Measurements from ENCODE around the gene GPR183.

GPR183 gene

DNA sequence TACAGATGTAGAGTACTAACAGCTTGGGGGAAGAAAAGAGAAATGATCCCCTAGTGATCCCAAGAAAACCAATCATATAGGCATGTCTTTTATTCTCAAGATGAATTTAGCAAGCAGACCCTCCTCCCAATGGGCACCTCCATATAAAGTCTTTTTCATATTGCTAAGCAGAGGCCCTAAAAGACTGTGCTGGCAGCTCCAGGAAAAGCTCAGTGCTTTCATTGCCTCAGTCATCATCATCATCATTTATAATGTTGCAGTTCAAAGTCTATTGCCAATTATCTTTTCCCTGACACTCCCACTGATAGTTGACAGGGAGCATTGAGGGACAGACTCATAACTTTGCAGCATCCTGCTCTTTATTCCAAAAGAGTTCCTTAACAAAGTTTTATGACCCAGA is 13.0 kb downstream of the GPR183 start:
- DNase-seq (ENCODE audit: low read depth) = no peak

DNA sequence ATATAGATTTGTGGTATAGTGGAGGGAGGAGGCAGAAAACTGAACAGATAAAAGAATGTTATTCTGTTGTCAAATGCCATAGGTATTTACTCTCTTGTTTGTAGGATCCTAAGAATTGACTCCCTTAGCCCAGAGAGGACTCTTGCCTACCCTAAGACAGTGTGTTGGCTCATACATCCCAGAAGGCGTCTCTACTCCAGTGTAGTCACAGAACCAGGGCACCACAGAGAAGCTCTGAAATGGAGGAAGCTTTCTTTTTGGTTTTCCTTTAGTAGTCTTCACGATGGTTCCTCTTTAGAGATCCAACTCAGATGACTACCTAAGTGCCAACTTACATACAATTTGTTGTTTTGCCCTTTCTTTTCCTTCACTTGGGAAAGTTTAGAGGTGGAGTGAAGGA is 14.0 kb downstream of the GPR183 start:
- no peak for DNase-seq (ENCODE audit: low read depth)

DNA sequence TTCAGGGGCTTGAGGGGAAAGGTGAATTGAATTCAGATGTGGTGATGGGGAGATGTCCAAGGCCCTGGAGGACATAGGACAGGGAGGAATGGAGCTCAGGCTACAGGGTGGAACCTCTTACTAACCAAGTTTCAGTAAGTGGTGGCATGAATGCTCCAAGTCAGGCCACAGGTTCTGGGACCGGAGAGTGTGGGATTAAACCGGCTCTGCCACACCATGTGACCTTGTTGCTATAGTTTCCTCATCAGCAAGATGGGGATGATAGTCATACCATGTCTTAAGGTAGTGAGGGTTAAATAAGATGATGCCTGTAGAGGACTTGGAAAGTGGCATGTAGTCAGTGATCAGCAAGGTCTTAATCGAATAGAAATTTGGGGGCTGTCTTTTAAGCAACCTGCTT is 16.3 kb downstream of the GPR183 start:
- DNase-seq (ENCODE audit: low read depth) = no peak

DNA sequence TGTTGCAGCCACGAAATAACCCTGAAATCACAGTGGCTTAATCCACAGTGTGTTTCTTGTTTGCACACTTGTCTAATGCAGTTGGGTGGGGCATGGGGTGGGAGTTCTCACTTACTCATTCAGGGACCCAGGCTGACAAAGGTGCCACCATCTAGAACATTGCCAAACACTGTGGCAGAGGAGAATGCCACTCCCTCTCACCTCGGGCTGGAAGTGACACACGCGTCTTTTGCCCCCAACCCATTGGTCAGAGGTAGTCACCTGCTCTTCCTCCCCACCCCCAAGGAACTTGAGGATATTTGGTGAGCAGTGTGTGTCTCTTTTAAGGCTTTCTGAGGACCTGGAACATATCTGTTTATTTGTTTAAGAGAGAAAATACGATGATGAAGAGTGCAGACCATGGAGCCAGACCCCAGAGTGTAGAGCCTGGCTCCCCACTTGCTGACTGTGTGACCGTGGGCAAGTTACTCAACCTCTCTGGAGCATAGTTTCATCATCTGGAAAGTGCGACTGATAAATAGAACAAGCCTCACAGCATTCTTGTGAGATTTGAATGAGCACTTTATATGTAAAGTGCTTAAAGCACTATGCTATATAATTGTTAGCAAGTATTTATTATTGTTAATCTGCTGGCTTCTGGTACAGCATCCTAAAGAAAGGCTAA is 17.4 kb downstream of the GPR183 start:
- DNase-seq (ENCODE audit: low read depth) = no peak

DNA sequence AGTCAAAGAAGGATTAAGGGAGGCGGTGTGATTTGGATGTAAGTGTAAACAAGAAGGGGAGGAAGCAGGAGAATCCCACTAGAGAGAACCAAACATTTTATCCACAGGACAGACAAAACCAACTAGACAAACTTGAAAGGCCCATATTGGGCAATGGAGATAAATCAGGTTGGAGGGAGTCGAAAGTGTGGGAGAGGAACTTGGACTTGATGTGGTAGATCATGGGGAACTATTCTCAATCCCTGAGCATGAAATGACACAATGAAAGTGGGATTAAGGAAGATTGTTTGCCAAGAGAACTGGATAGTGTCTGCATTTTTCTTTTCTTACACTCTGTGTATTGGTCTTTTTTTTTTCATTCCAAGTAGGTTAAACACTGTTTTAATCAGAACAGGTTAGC is 17.9 kb downstream of the GPR183 start:
- DNase-seq (ENCODE audit: low read depth) = no peak

DNA sequence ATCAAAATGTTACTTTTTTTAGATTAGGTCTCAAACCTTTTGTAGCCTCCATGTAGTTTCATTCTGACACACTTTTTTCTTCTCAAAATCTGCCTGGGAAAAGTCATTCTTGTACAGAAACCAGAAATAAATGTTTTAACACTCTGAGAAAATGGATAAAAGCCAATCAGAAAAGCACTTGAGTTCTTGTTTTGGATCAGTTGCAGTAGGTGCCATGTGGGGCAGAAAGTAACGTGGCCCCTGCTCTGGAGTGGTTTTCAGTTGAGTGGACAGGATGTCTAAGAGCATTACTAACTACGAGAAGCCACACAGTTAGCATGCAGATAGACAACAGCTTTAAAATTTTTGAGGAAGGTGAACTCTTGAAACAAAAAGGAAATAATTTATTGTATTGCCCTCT is 19.1 kb downstream of the GPR183 start:
- no peak for DNase-seq (ENCODE audit: low read depth)

DNA sequence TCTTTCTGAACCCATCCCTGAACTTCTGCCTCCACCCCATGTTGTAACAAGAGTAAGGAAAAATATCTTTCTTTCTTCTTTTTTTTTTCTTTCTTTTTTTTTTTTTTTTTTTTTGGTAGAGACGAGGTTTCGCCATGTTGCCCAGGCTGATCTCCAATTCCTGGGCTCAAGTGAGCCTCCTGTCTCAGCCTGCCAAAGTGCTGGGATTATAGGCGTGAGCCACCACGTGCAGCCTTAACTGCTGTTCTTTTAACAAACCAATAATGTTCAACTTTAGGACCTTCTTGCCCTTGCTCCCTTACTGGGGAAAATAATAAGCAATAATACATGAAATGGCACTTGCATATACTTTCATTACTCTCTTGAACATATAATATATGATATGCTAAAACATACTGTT is 19.6 kb downstream of the GPR183 start:
- no peak for DNase-seq (ENCODE audit: low read depth)

DNA sequence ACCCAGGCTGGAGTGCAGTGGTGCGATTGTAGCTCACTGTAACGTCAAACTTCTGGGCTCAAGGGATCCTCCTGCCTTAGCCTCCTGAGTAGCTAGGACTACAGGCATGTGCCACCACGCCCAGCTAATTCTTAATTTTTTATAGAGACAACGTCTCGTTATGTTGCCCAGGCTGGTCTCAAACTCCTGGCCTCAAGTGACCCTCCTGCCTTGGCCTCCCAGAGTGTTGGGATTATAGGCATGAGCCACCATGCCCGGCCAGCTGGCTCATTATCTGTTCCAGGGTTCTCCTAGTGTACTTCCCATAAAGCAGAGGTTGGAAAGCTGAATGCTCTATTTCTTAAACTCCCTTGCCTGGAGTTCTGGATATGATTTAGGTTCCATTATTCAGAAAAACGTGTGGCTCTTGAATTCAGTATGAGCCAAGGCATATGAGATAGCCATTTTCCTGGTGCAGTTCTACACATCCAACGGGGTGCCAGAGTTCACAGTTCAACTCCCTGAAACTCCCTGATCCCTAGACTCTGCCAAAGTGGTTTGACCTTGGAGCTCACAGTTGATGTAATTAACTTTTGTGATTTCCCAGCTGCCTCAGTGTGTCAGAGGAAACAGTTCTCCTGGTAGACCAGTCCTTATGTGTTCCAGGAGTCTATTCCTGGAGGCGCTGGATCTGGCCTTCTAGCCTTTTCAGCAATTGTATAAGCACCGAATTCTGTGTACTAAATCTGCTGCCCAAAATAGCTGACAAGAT is 21.6 kb downstream of the GPR183 start:
- no peak for DNase-seq (ENCODE audit: low read depth)

DNA sequence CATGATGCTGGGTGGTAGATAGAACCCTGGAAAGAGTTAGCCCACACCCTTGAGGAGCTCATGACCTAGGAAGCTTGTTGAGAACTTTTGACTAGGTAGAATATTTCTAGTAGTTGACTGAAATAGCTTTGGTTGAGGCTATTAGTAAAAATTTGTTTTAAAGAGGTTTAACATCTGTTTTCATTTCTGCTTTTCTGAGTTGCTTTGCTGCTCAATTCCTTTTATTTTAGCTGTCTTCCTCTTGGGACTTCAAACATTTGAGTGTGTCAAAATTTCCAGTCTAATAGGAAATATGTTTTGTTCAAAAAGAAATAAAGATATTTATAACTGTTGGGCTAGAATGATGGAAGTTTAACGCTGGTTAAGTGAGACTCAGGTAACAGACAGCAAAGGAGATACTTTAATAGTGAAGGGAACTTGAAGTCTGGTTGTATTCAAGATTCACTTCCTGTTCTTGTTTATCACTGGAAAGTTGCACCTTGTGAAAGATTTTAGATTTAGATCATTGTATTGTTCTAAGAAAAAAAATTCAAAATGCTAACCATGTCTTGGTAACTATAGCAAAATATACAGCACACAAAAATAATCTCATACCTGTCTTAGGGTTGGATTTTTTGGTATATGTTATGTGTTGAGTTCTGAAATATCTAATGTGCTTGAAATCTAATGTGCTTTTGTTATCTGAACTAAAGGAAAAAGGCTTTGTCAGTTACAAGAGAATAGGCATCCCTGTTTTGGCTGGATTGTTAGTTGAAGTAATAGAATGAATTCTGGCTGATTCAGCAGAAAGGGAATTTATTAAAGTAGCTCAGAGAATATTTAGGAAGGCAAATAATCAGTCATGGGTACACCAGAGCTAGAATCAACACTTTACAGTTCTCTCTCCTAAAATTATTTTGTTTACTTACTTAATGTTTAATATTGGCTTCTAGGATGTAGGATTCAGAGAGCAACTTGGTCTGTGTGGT is 24.7 kb downstream of the GPR183 start:
- DNase-seq (ENCODE audit: low read depth) = no peak

DNA sequence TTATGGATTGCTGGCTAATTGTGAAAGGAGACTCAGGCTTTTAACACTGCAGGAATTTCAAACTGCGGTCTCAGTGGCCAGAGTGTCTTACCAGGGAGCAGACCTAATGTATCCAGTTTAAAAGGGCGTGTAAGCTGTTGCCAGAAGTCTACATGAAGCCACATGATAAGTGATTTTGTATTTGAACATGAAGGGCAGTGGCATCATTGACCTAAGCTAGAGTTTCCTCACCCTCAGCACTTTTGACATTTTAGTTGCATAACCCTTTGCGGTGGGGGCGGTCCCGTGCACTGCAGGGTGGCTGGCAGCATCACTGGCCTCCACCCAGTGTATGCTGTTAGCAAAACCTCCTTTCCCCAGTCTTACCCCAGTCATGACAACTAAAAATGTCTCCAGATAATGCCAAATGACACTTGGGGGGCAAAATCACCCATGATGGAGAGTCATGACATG is 25.4 kb downstream of the GPR183 start:
- no peak for DNase-seq (ENCODE audit: low read depth)

DNA sequence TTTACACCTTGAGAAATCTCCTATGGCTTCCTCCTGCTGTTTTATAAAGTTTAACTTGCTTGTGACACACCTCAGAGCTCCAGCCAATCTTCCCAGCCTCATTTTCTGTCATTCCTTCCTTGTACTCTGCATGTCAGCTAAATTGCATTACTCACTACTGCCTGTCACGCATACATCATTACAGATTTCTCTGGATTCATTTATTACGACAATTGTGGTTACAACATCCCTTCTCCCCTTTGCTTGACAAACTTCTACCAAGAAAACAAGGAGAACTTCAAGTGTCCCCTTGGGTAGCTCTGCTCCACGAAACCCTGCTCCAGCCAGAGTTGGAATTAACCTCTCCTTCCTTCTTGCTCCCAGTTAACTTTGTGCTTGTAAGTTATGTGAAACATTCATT is 27.0 kb downstream of the GPR183 start:
- no peak for DNase-seq (ENCODE audit: low read depth)

DNA sequence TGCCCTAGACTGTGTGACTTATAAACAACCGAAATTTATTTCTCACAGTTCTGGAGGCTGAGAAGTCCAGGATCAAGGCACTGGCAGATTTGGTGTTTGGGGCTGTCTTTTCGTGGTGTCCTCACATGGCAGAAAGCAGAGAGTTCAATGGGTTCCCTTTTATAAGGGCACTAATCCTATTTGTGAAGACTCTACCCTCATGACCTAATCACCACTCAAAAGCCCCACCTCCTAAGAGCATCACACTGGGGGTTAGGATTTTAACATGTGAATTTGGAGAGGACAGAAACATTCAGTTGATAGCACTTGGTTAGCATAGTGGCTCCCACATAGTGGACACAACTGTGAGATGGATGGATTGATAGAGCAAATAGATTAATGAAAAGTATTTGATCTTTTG is 27.6 kb downstream of the GPR183 start:
- DNase-seq (ENCODE audit: low read depth) = no peak

DNA sequence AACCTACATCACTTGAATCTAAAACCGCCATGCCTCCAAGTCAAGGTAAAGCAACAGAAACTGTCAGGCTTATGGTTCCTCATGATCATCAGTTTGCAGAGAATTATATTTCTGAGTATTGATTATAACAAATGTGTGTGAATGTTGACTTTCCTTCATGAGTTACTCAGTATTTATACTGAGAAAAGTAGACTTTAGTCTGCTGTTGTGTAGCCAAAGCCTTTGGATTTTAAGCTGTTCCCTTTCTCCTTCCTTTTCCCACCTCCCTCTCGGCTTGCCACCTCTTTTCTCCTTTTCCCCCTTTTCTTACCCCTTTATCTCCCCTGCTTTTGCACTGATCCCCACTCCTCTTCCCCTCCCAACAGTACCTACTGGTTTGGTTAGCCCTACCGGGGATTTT is 28.4 kb downstream of the GPR183 start:
- DNase-seq (ENCODE audit: low read depth) = no peak

DNA sequence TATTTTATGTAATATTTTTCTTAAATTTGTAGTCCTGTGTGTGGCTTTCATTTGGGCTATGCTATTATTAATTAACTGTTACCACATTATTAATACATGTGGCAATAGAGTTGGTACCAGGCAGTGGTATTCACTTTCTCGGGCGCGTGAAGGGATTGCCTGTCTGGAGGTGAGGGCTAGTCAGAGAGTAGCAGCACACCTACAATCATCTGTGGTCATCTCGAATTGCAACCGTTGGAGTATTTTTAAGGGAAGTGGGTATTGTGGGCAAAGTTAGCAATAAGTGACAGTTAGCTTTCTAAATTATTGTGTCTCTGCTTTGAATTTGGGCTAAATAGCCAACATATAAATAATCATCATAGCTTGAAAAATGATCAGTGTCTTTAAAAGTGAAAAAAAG is 29.0 kb downstream of the GPR183 start:
- DNase-seq (ENCODE audit: low read depth) = no peak

DNA sequence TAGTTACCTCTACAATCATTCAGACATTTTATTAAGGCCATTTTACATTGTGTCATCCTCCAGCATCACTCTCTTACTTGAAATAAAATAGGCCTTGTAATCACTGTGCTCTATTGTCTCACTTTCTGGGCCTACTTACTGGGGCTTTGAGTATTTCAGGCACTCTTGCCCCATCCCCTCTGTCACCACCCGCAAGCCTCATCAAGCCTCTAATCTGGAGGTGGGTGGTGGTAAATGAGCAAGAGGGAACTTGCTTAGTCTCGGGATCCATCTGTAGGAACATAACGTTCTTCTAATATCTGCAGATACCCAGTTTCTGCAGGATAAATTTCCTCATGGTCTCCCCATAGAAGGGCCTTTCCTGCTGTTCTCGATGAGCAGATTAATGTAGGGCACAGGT is 29.6 kb downstream of the GPR183 start:
- DNase-seq (ENCODE audit: low read depth) = no peak

DNA sequence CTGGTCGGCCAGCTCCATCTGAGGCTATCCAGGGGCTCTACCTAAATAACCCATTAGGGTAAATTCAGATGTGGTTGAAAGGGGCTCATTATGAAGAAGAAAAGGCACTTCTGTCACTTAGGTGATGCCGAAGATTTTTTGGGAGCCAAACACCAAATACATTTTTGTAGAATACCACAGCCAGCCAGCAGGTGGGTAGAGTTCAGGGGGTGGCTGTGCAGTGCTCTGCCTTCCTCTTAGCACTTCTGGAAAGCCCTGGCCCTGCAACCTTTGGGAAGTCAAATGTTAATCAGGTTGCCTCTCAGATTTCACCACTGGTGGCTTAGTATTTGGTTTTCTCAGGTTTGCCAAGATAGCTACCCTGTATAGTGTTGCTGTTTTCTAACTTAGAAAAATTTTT is 30.5 kb downstream of the GPR183 start:
- DNase-seq (ENCODE audit: low read depth) = no peak

DNA sequence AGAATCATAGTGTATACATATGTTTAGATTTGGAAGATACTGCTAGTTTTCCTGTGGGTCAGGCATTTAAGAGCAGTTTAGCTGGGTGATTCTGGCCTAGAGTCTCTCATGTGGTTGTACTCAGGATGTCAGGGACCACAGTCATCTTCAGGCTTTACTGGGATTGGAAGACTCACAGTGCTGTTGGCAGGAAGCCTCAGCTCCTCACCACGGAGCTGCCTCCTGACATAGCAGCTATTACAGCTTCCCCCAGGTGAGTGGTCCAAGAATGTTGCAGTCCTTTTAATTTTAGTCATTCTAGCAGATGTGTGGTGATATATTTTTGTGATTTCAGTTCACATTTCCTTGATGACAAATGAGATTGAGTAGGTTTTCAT is 32.1 kb downstream of the GPR183 start:
- no peak for DNase-seq (ENCODE audit: low read depth)

DNA sequence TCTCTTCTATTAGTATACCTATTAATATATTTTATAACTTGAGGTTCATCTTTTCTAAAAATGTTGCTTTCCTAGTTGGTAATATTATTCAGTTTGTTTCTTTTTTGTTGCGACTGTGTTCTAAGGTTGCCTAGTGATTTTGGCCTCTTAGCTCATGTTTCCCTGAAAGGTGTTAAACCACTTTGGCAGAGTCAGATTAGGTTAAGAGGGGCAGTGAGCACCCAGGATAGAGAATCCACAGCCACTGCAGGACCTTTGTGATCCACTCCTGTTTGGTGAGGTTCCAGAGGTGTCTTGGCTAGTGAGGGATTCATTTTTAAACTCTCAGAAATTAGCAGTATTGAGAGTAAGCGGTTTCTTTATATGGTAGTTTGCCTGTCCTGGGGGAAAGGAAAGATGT is 34.1 kb downstream of the GPR183 start:
- no peak for DNase-seq (ENCODE audit: low read depth)

DNA sequence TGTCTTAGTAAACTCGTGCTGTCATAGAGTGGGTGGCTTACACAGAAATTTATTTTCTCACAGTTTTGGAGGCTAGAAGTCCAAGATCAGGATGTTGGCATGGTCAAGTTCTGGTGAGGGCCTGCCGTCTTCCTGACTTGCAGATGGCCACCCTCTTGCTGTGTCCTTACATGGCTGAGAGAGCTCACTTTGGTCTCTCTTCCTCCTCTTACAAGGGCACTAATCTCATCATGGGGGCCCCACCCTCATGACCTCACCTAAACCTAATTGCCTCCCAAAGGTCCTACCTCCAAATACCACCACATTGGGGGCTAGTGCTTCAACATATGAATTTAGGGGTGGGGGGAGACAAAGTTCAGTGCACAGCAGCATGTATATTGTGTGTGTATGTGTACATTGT is 34.7 kb downstream of the GPR183 start:
- DNase-seq (ENCODE audit: low read depth) = no peak

DNA sequence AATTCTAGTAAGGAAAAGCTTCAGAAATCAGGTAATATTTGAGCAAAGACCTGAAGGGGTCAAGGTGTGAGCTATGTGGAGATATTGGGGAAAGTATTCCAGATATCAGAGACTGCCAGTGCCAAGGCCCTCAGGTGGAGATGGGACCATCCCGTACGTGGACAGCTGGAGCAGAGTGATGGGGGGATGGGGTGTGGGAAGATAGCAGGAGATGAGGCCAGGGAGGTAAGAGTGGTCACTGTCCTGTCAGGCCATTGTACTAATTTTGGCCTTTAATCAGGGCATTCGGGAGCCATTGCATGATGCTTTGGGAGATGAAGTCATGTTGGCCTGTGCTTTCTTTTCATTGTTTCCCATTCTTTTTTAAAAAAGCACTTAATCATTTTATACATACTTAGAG is 36.0 kb downstream of the GPR183 start:
- no peak for DNase-seq (ENCODE audit: low read depth)

DNA sequence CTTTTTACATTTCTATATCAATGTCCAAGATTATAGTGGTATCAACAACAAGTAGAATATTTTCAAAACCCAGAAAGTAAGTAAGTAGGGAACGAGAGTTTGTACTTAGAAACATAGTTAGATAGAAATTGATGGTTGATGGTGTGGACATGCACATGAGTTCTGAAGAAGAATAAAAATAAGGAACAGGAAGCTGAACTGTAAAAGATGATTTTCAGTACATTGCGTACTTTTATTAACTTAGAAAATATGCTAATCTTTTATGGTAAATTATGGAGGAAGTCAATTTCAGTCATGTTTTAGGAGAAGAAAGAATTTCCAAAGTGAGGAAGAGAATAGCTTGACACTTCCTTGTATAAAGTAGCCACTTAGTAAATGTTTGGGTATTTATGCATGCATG is 36.7 kb downstream of the GPR183 start:
- no peak for DNase-seq (ENCODE audit: low read depth)

DNA sequence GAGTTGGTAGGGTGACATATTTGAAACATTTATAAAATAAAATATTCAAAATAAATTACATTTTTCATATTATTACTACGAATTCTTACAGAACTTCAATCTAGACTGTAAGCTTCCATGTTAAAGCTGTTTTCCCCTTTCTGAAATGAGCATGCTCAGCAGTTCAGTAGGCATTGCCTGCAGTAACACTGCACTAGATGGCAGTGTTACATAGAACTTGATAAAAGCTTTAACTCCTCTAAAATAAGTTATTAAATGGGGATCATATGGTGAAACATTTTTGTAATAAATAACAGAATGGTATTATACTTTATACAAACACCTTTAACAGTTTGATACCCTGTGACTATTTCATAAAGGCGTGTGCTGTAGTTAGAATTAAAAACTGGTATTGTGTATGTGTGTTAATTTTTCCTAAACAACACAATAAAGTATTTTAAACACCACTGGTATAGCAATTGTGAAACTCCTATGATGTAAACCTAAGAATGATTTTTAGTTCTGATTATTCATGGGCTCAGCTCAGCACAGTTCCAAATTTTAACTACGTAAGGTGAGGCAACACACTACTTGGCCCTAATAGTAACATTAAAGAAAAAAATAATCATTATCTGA is 37.5 kb downstream of the GPR183 start:
- DNase-seq (ENCODE audit: low read depth) = no peak
